SK-N-MC (cell line): ENCODE measurements around the gene CXCL16.

Experiments
- EZH2 ChIP-seq: fragments of 200-600 bp; sonication (generic); IDR thresholded peaks from one replicate; pipeline ENCODE4 v1.6.1; 2017; ENCODE audit warnings: antibody characterized with exemption
- FOXP2 ChIP-seq: optimal IDR thresholded peaks from 2 replicates; pipeline ENCODE3; 2011; ENCODE audit warnings: mild to moderate bottlenecking, moderate library complexity; ENCODE audit not compliant: insufficient read depth; ENCODE audit errors: extremely low read length, control extremely low read depth
- POLR2AphosphoS5 ChIP-seq: IDR thresholded peaks from 2 replicates; pipeline ENCODE4 v1.6.1; 2012; ENCODE audit warnings: mild to moderate bottlenecking, low read depth, low read length, borderline replicate concordance

DNA sequence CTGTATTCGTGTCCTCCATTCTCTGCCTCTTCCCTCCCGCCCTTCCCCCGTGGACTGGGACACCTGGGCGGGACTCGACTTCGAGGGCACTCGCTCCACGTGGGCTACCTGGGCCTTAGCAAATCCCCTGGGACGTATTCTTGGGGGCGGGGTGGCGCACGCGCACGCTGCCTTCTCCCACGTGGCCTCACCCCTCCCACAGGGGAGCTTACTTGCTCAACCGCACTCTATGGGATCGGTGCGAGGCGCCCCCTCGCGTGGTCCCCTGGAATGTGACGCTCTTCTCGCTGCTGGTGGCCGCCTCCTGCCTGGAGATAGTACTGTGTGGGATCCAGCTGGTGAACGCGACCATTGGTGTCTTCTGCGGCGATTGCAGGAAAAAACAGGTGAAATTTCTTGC, 42.9 kb upstream of the CXCL16 start:
- TF ChIP-seq EZH2 (no peak), POLR2AphosphoS5 (no peak), FOXP2 (no peak)
